Esophagus (tissue), 2 donors: Measurements from ENCODE around the gene TNNC2. TPM values are rescaled to one million over a fixed set of nuclear protein-coding genes. Genes with fewer than 3 reads are reported as not detected.

Experiments used
- H3K27ac ChIP-seq, 2 donors: one replicate each; pipeline ENCODE4 v1.5.1; 2013; ENCODE audit warnings: low read depth in 2 of 2, mild to moderate bottlenecking in 2 of 2, inconsistent platforms in 1 of 2, low read length in 1 of 2, moderate library complexity in 1 of 2
- H3K27me3 ChIP-seq, 2 donors: one replicate each; pipeline ENCODE4 v1.6.1; 2013; ENCODE audit warnings: low read length in 2 of 2, control low read depth in 1 of 2, mild to moderate bottlenecking in 1 of 2; ENCODE audit not compliant: insufficient read depth in 2 of 2, control insufficient read depth in 1 of 2
- H3K36me3 ChIP-seq, 2 donors: one replicate each; pipeline ENCODE4 v1.6.1; 2013; ENCODE audit warnings: low read length in 1 of 2; ENCODE audit not compliant: control insufficient read depth in 2 of 2, insufficient read depth in 2 of 2
- H3K4me1 ChIP-seq, 2 donors: one replicate each; pipeline ENCODE4 v1.6.1; 2013; ENCODE audit warnings: low read length in 1 of 2; ENCODE audit not compliant: control insufficient read depth in 2 of 2, insufficient read depth in 2 of 2
- H3K4me3 ChIP-seq, 2 donors: one replicate each; pipeline ENCODE4 v1.5.1; 2013; ENCODE audit warnings: low read length in 2 of 2, mild to moderate bottlenecking in 2 of 2, low read depth in 1 of 2, moderate library complexity in 1 of 2
- H3K9me3 ChIP-seq, 2 donors: one replicate each; pipeline ENCODE4 v1.6.1; 2013; ENCODE audit warnings: mild to moderate bottlenecking in 2 of 2, low read depth in 1 of 2, low read length in 1 of 2, moderate library complexity in 1 of 2; ENCODE audit not compliant: control insufficient read depth in 2 of 2, insufficient read depth in 1 of 2
- WGBS, 2 donors: extraction: QIAGEN DNeasy Blood & Tissue Kit; methylation state at CpG; one replicate each; pipeline ENCODE4 v1.1.7; 2013; 5-methylcytosine and 5-hydroxymethylcytosine counted together
- polyA plus RNA-seq, 2 donors: library from polyadenylated mRNA; stranded (reverse); fragments of 200-250 nt; gene quantifications; one replicate each; pipeline ENCODE4 v1.2.3, GENCODE V29; 2013
- donor health status: healthy with polysubstance abuse.
- donor health status: Bipolar disorder and iron deficiency.

TNNC2 gene
- polyA plus RNA-seq, 2 donors = 0.28 to 1.0 TPM

GRCh38 chr20:45774945-45775344 is 52.2 kb downstream of the TNNC2 start:
- 46 to 49% methylated on average over 2 of the region's 2 CpGs for WGBS, 2 donors
- peaks cover 3 to 17% of the 10 kb centered on the region in 2 donors for H3K4me1 ChIP-seq
- no peaks in the 10 kb centered on the region for H3K9me3 ChIP-seq
- H3K36me3 ChIP-seq = no peaks in the 10 kb centered on the region
- H3K27ac ChIP-seq = no peak overlapping the region
- no peaks in the 10 kb centered on the region for H3K27me3 ChIP-seq
- H3K4me3 ChIP-seq = no peak overlapping the region

Other genes starting within 250 kb of the TNNC2 start
- not detected for gene WFDC8, start 248.0 kb downstream of the TNNC2 start, polyA plus RNA-seq
- not detected for gene WFDC10A, start 197.6 kb downstream of the TNNC2 start, polyA plus RNA-seq
- gene WFDC9, start 196.0 kb downstream of the TNNC2 start, polyA plus RNA-seq = not detected
- not detected for gene WFDC11, start 157.1 kb downstream of the TNNC2 start, polyA plus RNA-seq
- not detected for gene WFDC13, start 125.3 kb downstream of the TNNC2 start, polyA plus RNA-seq
- gene WFDC10B, start 122.3 kb downstream of the TNNC2 start, polyA plus RNA-seq = under 1 TPM; 0.07 to 0.18 TPM
- gene SPINT4, start 105.0 kb downstream of the TNNC2 start, polyA plus RNA-seq = not detected
- 1 to 10 TPM in 1 of 2 donors, under 1 TPM in 1; 0.51 to 2.4 TPM for gene WFDC3, start 35.4 kb downstream of the TNNC2 start, polyA plus RNA-seq
- gene DNTTIP1, start 35.4 kb downstream of the TNNC2 start, polyA plus RNA-seq = 10 to 100 TPM; 24.6 to 29.4 TPM
- 10 to 100 TPM; 53.1 to 83.4 TPM for gene UBE2C, start 14.7 kb downstream of the TNNC2 start, polyA plus RNA-seq
- gene SNX21, start 6.5 kb upstream of the TNNC2 start, polyA plus RNA-seq = 10 to 100 TPM in 1 of 2 donors, 1 to 10 TPM in 1; 9.3 to 25.8 TPM
- 10 to 100 TPM; 24.8 to 26.6 TPM for gene ACOT8, start 30.1 kb upstream of the TNNC2 start, polyA plus RNA-seq
- gene ZSWIM3, start 30.3 kb upstream of the TNNC2 start, polyA plus RNA-seq = 1 to 10 TPM; 1.1 to 1.5 TPM
- 1 to 10 TPM; 2.4 to 3.9 TPM for gene ZSWIM1, start 53.9 kb upstream of the TNNC2 start, polyA plus RNA-seq
- gene SPATA25, start 60.3 kb upstream of the TNNC2 start, polyA plus RNA-seq = under 1 TPM; 0.76 to 0.96 TPM
- gene NEURL2, start 63.9 kb upstream of the TNNC2 start, polyA plus RNA-seq = 1 to 10 TPM; 1.4 to 2.5 TPM
- gene CTSA, start 64.0 kb upstream of the TNNC2 start, polyA plus RNA-seq = 10 to 100 TPM; 43.6 to 55.0 TPM
- 10 to 100 TPM; 27.0 to 27.2 TPM for gene PLTP, start 84.8 kb upstream of the TNNC2 start, polyA plus RNA-seq
- gene PCIF1, start 107.4 kb upstream of the TNNC2 start, polyA plus RNA-seq = 10 to 100 TPM; 18.0 to 20.9 TPM
- 10 to 100 TPM; 10.7 to 18.0 TPM for gene ZNF335, start 144.9 kb upstream of the TNNC2 start, polyA plus RNA-seq
- gene MMP9, start 181.6 kb upstream of the TNNC2 start, polyA plus RNA-seq = under 1 TPM; 0.12 to 0.32 TPM
- gene SLC12A5, start 201.9 kb upstream of the TNNC2 start, polyA plus RNA-seq = under 1 TPM; 0.25 to 0.77 TPM